ENCODE measurements around the gene ITPRIP.

Gene ITPRIP

GRCh38 chr10:104325436-104326435, 12.5 kb downstream of the ITPRIP start:
- no peak for DNase-seq

GRCh38 chr10:104324931-104325330, 13.3 kb downstream of the ITPRIP start:
- no peak for DNase-seq

GRCh38 chr10:104324221-104324686, 14.0 kb downstream of the ITPRIP start:
- DNase-seq, result no peak

GRCh38 chr10:104323760-104324201, 14.5 kb downstream of the ITPRIP start:
- no peak for DNase-seq

- no peak for DNase-seq
Measured at GRCh38 chr10:104323085-104323484, 15.2 kb downstream of the ITPRIP start.

- DNase-seq, result no peak
Measured at GRCh38 chr10:104322416-104322782, 15.9 kb downstream of the ITPRIP start.

- no peak for DNase-seq
Measured at GRCh38 chr10:104321725-104322415, 16.4 kb downstream of the ITPRIP start.

GRCh38 chr10:104321226-104321625, 17.0 kb downstream of the ITPRIP start:
- DNase-seq, result no peak

- DNase-seq, result no peak
Measured at GRCh38 chr10:104318810-104319741, 19.2 kb downstream of the ITPRIP start.

GRCh38 chr10:104318326-104318725, 19.9 kb downstream of the ITPRIP start:
- DNase-seq, result no peak

- no peak for DNase-seq
Measured at GRCh38 chr10:104317726-104318299, 20.5 kb downstream of the ITPRIP start.

- no peak for DNase-seq
Measured at GRCh38 chr10:104317269-104317710, 21.0 kb downstream of the ITPRIP start.

GRCh38 chr10:104316321-104317099, 21.8 kb downstream of the ITPRIP start:
- DNase-seq, result no peak

- no peak for DNase-seq
Measured at GRCh38 chr10:104315486-104315921, 22.8 kb downstream of the ITPRIP start.

GRCh38 chr10:104314591-104315485, 23.4 kb downstream of the ITPRIP start:
- no peak for DNase-seq

GRCh38 chr10:104311184-104311720, 27.0 kb downstream of the ITPRIP start:
- DNase-seq, result no peak

- DNase-seq, result no peak
Measured at GRCh38 chr10:104309980-104310978, 28.0 kb downstream of the ITPRIP start.

- no peak for DNase-seq
Measured at GRCh38 chr10:104308439-104308903, 29.8 kb downstream of the ITPRIP start.
